Measurements from ENCODE around the gene ABCA12. TPM values are rescaled to one million over a fixed set of nuclear protein-coding genes. Genes with fewer than 3 reads are reported as not detected.

The ABCA12 gene
- total and polyA plus RNA-seq, 2 donors (not counting 3 experiments of a cell fraction or from before 2014, with no cell fraction given) = not detected

DNA sequence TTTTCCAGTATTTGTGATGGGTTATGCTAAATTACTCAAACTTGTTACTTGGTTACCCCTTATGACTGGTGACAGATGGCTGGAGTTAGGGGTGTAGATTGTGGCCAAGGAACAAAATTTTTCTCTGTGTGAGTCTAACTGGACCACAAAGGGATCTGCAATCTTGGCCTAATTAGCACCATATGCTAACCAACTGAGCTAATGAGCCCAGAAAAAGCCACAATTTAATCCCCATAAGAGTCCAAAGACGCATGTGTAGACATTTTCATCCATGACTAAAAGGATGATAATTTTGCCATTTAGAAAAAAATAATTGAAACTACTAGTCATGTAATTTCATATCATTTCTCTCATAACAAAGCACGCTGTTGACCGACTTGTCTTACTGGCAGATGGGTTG lies 151.2 kb downstream of the ABCA12 start:
- intact Hi-C loops (cut with micrococcal nuclease) = no loop called here
- Histone ChIP-seq H3K9ac (replicated peaks; ENCODE audit: extremely low read depth, insufficient read depth, low read length) (no peak overlapping the region), H2AFZ (ENCODE audit: low read depth, low read length) (no peak overlapping the region), H3K4me3 (replicated peaks in 1 of 3; ENCODE audit: insufficient read depth in 1 of 3, low read depth in 1 of 3, low read length in 3 of 3) (no peak overlapping the region), H3K79me2 (ENCODE audit: control insufficient read depth, insufficient read depth, low read length) (no peaks in the 10 kb centered on the region), H3K4me1 (ENCODE audit: control insufficient read depth, extremely low read depth, insufficient read depth, low read length) (no peaks in the 10 kb centered on the region), H3K36me3 (ENCODE audit: control insufficient read depth in 2 of 2, extremely low read depth in 1 of 2, insufficient read depth in 2 of 2, low read length in 2 of 2) (no peaks in the 10 kb centered on the region), H3K27me3 (ENCODE audit: control insufficient read depth in 2 of 2, insufficient read depth in 2 of 2, low read length in 2 of 2) (no peaks in the 10 kb centered on the region), H3K27ac (ENCODE audit: insufficient read depth, low read depth, low read length) (no peak overlapping the region), H3K9me1 (replicated peaks; ENCODE audit: control insufficient read depth, extremely low read depth, insufficient read depth, low read length) (no peaks in the 10 kb centered on the region), H4K20me1 (replicated peaks; ENCODE audit: control insufficient read depth, extremely low read depth, insufficient read depth, low read length) (no peaks in the 10 kb centered on the region), H3K9me3 (replicated peaks; ENCODE audit: control insufficient read depth, insufficient read depth, low read length) (no peaks in the 10 kb centered on the region), H3K4me2 (ENCODE audit: insufficient read depth, low read length) (no peak overlapping the region)
- BruUV-seq (replicated peaks) = no TSS peak
- dilution Hi-C loops (cut with MboI; ENCODE audit: extremely low pct_ligation_motif_present, low sequenced_read_pairs) = no loop called here
- CTCF ChIA-PET = no interaction called here
- DNase-seq (ENCODE audit: low read depth, low spot score) = no peak
- FAIRE-seq = no peak
- POLR2A ChIA-PET = no interaction called here
- TF ChIP-seq CTCF (IDR thresholded peaks at IDR 0.05; ENCODE audit: extremely low read depth in 1 of 2, insufficient read depth in 1 of 2, low read depth in 1 of 2, low read length in 2 of 2) (no peak), GATA2 (IDR thresholded peaks at IDR 0.05; ENCODE audit: insufficient read depth, insufficient read length, low read depth, low read length) (no peak), EZH2 (IDR thresholded peaks at IDR 0.05; ENCODE audit: borderline replicate concordance, low read depth, low read length, severe bottlenecking) (no peak), POLR2A (IDR thresholded peaks at IDR 0.05; ENCODE audit: low read depth, low read length) (no peak), MYC (IDR thresholded peaks at IDR 0.05; ENCODE audit: low read depth, low read length) (no peak), JUN (IDR thresholded peaks at IDR 0.05; ENCODE audit: borderline replicate concordance, insufficient read depth, insufficient read length, low read depth) (no peak), FOS (IDR thresholded peaks at IDR 0.05; ENCODE audit: borderline replicate concordance, insufficient read depth, low read length) (no peak), POLR2AphosphoS5 (IDR thresholded peaks at IDR 0.05; ENCODE audit: insufficient read depth, low read depth, low read length) (no peak)
- TF ChIP-seq, protein P1, sequence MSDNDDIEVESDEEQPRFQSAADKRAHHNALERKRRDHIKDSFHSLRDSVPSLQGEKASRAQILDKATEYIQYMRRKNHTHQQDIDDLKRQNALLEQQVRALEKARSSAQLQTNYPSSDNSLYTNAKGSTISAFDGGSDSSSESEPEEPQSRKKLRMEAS (IDR thresholded peaks at IDR 0.05; ENCODE audit: insufficient read depth, insufficient read length) = no peak

Measured in endothelial cell of umbilical vein (primary cell).